DMS53 treated with DMSO at 0.1 percent for 48 hours (cell line): Measurements from ENCODE around the gene SMIM12.
"Not testable (repeated sequence)": the region's sequence is repeated elsewhere in the genome, so short reads cannot be mapped to it uniquely, and the experiment has no call there.

Experiments
- DNase-seq: peaks from one replicate; lab custom pipeline; 2025; ENCODE audit not compliant: unreplicated experiment; lab: John Stamatoyannopoulos, UW

SMIM12 gene

GRCh38 chr1:34845131-34845901 is 14.2 kb downstream of the SMIM12 start:
- DNase-seq = no peak

- no peak for DNase-seq
Measured at GRCh38 chr1:34844252-34844634, 15.3 kb downstream of the SMIM12 start.

- DNase-seq = no peak
Measured at GRCh38 chr1:34843392-34844251, 15.9 kb downstream of the SMIM12 start.

GRCh38 chr1:34842952-34843371 is 16.6 kb downstream of the SMIM12 start:
- no peak for DNase-seq

GRCh38 chr1:34842073-34842472 is 17.5 kb downstream of the SMIM12 start:
- no peak for DNase-seq

- DNase-seq = no peak
Measured at GRCh38 chr1:34840426-34840825, 19.1 kb downstream of the SMIM12 start.

GRCh38 chr1:34839526-34840305 is 19.8 kb downstream of the SMIM12 start:
- no peak for DNase-seq

GRCh38 chr1:34833711-34834110 is 25.8 kb downstream of the SMIM12 start:
- DNase-seq = no peak

- peak; percentile 14 for DNase-seq
Measured at GRCh38 chr1:34831721-34832246, 27.8 kb downstream of the SMIM12 start.

GRCh38 chr1:34829250-34829649 is 30.3 kb downstream of the SMIM12 start:
- DNase-seq = no peak

- no peak for DNase-seq
Measured at GRCh38 chr1:34828611-34829010, 30.9 kb downstream of the SMIM12 start.

- DNase-seq = no peak
Measured at GRCh38 chr1:34827341-34827941, 32.1 kb downstream of the SMIM12 start.

- no peak for DNase-seq
Measured at GRCh38 chr1:34825455-34826091, 34.0 kb downstream of the SMIM12 start.

- no peak for DNase-seq
Measured at GRCh38 chr1:34824817-34825454, 34.6 kb downstream of the SMIM12 start.

- no peak for DNase-seq
Measured at GRCh38 chr1:34822202-34822601, 37.3 kb downstream of the SMIM12 start.

GRCh38 chr1:34818862-34819261 is 40.7 kb downstream of the SMIM12 start:
- DNase-seq = not testable (repeated sequence)

GRCh38 chr1:34816778-34817177 is 42.8 kb downstream of the SMIM12 start:
- DNase-seq = no peak

GRCh38 chr1:34816332-34816731 is 43.2 kb downstream of the SMIM12 start:
- no peak for DNase-seq

GRCh38 chr1:34810781-34811180 is 48.8 kb downstream of the SMIM12 start:
- DNase-seq = not testable (repeated sequence)
